Measurements from ENCODE around the gene KAZALD1.

- TF ChIP-seq GATA2 (IDR thresholded peaks at IDR 0.05; ENCODE audit: low read depth, low read length) (no peak), GATA3 (IDR thresholded peaks at IDR 0.05; ENCODE audit: low read depth, low read length) (no peak)
These were observed 15.2 kb upstream of the KAZALD1 start for GRCh38 chr10:101046332-101047238.

Data from SH-SY5Y (cell line).